HL-60 (cell line): ENCODE results near the gene GNB2.
"Not testable (repeated sequence)": the region's sequence is repeated elsewhere in the genome, so short reads cannot be mapped to it uniquely, and the experiment has no call there.

Source experiments
- DNase-seq, 2 experiments: peaks; one replicate each; pipeline ENCODE4 v3.0.0-alpha.2; 2010 to 2020; ENCODE audit warnings: low read depth in 1 of 2, low spot score in 1 of 2
- H3K27ac ChIP-seq: fragments of 250-450 bp; sonication (Bioruptor Pico); replicated peaks from 2 replicates; pipeline ENCODE4 v1.5.1; 2020; ENCODE audit warnings: mild to moderate bottlenecking, moderate library complexity
- H3K27me3 ChIP-seq: fragments of 250-450 bp; sonication (Bioruptor Pico); 2 replicates; pipeline ENCODE4 v1.5.1; 2021; ENCODE audit warnings: mild to moderate bottlenecking, moderate library complexity; ENCODE audit not compliant: insufficient read depth, poor library complexity, severe bottlenecking
- H3K4me3 ChIP-seq: replicated peaks from 2 replicates; pipeline ENCODE4 v1.5.1; 2011; ENCODE audit warnings: mild to moderate bottlenecking, control low read depth, low read length; ENCODE audit not compliant: insufficient read depth
- GABPA ChIP-seq: IDR thresholded peaks from 2 replicates; pipeline ENCODE4 v1.6.1; 2012; ENCODE audit warnings: low read depth
- POLR2AphosphoS5 ChIP-seq: IDR thresholded peaks from 2 replicates; pipeline ENCODE4 v1.6.1; 2012; ENCODE audit warnings: low read depth
- SPI1 ChIP-seq: IDR thresholded peaks from 2 replicates; pipeline ENCODE4 v1.6.1; 2012; ENCODE audit warnings: low read depth, mild to moderate bottlenecking, borderline replicate concordance
- TF ChIP-seq, protein P1 (sequence below): IDR thresholded peaks from 2 replicates; pipeline ENCODE4 v1.6.1; 2012; ENCODE audit warnings: low read depth; ENCODE audit not compliant: insufficient replicate concordance
- TF ChIP-seq, protein P2 (sequence below): IDR thresholded peaks from one replicate; pipeline ENCODE4 v1.5.1; 2011; ENCODE audit warnings: low read length, control low read depth, inconsistent platforms; ENCODE audit not compliant: insufficient read depth

Gene GNB2

DNA sequence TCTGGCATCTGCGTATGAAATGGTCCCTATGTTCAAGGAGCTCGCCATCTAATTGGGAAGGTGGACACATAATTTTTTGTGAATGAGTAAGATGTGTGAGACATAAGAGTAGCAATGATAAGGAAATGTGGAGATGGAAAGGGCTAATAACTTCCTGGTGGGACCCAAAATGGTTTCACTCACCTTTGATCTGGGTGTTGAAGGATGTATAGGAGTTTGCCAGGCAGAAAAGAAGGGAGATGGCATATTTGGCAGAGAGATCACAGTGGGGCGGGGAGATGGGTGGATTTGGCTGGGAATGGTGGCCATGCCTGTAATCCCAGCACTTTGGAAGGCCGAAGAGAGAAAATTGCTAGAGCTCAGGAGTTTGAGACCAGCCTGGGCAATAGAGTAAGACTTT is 36.9 kb downstream of the GNB2 start:
- no peak overlapping the region for H3K4me3 ChIP-seq
- H3K27ac ChIP-seq: no peak overlapping the region
- H3K27me3 ChIP-seq: no peaks in the 10 kb centered on the region
- TF ChIP-seq POLR2AphosphoS5 (no peak), GABPA (no peak), SPI1 (no peak)
- TF ChIP-seq, protein P1, sequence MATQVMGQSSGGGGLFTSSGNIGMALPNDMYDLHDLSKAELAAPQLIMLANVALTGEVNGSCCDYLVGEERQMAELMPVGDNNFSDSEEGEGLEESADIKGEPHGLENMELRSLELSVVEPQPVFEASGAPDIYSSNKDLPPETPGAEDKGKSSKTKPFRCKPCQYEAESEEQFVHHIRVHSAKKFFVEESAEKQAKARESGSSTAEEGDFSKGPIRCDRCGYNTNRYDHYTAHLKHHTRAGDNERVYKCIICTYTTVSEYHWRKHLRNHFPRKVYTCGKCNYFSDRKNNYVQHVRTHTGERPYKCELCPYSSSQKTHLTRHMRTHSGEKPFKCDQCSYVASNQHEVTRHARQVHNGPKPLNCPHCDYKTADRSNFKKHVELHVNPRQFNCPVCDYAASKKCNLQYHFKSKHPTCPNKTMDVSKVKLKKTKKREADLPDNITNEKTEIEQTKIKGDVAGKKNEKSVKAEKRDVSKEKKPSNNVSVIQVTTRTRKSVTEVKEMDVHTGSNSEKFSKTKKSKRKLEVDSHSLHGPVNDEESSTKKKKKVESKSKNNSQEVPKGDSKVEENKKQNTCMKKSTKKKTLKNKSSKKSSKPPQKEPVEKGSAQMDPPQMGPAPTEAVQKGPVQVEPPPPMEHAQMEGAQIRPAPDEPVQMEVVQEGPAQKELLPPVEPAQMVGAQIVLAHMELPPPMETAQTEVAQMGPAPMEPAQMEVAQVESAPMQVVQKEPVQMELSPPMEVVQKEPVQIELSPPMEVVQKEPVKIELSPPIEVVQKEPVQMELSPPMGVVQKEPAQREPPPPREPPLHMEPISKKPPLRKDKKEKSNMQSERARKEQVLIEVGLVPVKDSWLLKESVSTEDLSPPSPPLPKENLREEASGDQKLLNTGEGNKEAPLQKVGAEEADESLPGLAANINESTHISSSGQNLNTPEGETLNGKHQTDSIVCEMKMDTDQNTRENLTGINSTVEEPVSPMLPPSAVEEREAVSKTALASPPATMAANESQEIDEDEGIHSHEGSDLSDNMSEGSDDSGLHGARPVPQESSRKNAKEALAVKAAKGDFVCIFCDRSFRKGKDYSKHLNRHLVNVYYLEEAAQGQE: no peak
- TF ChIP-seq, protein P2, sequence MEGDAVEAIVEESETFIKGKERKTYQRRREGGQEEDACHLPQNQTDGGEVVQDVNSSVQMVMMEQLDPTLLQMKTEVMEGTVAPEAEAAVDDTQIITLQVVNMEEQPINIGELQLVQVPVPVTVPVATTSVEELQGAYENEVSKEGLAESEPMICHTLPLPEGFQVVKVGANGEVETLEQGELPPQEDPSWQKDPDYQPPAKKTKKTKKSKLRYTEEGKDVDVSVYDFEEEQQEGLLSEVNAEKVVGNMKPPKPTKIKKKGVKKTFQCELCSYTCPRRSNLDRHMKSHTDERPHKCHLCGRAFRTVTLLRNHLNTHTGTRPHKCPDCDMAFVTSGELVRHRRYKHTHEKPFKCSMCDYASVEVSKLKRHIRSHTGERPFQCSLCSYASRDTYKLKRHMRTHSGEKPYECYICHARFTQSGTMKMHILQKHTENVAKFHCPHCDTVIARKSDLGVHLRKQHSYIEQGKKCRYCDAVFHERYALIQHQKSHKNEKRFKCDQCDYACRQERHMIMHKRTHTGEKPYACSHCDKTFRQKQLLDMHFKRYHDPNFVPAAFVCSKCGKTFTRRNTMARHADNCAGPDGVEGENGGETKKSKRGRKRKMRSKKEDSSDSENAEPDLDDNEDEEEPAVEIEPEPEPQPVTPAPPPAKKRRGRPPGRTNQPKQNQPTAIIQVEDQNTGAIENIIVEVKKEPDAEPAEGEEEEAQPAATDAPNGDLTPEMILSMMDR: no peak
- DNase-seq: no peak

DNA sequence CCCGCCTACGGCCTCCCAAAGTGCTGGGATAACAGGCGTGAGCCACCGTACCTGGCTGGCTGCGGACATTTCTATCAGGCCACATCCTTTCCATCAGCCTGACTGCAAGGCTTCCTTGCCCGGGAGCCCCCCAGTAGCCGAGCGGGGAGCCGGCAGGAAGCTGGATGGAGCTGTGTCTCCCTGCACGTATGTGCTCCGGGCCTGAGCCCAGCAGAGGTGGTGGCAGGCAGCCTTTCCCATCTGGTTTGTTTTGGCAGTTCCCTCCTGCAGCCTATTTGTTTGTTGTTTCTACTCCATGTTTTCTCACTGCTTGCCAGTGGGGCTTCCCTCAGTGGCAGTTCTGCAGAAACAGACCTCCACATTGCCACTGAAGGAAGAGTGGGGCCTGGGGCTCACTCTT is 37.8 kb downstream of the GNB2 start:
- Histone ChIP-seq H3K27me3 (no peaks in the 10 kb centered on the region), H3K4me3 (no peak overlapping the region), H3K27ac (no peak overlapping the region)
- no peak for DNase-seq
- TF ChIP-seq POLR2AphosphoS5 (no peak), GABPA (no peak), SPI1 (no peak)
- TF ChIP-seq, protein P1: no peak
- TF ChIP-seq, protein P2: no peak

DNA sequence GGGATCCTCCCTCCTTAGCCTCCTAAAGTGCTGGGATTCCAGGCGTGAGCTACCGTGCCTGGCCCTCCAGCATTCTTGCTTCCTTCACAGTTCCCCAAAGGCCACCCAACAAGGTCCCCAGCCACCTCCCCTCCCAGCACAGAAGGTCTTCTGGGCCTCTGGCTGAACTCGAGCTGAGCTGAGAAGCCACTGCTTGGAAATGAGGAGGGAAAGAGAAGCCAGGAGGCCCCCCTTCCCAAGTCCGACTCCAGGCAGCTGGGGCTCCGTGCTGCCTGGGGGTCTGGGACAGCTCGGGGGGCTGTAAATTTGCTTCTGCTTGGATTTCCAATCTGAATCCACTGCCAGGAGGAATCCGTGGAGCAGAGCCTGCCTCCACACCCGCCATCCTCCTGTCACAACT is 41.2 kb downstream of the GNB2 start:
- Histone ChIP-seq H3K4me3 (no peak overlapping the region), H3K27me3 (peaks cover 3% of the 10 kb centered on the region), H3K27ac (no peak overlapping the region)
- DNase-seq: no peak
- TF ChIP-seq POLR2AphosphoS5: no peak
- TF ChIP-seq GABPA: no peak
- TF ChIP-seq, protein P1: no peak
- TF ChIP-seq, protein P2: no peak
- no peak for TF ChIP-seq SPI1

DNA sequence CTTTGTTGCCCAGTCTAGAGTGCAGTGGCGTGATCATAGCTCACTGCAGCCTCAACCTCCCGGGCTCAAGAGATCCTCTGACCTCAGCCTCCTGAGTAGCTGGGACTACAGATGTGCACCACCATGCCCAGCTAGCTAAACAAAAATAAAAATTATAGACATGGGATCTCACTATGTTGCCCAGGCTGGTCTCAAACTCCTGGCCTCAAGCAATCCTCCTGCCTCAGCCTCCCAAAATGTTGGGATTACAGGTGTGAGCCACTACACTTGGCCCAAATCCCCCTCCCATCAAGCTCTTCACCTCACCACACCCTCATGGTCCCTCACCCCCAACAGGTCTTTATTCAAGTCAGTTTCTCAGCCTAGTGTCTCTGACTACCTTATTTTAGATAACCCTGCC is 43.5 kb downstream of the GNB2 start:
- not testable (repeated sequence) for DNase-seq, H3K27ac ChIP-seq, H3K4me3 ChIP-seq

More for the DNA sequence above, 43.5 kb downstream of the GNB2 start:
- H3K27me3 ChIP-seq: peaks cover 19% of the 10 kb centered on the region
